NOMO-1 (cell line): ENCODE measurements around the gene MCCC1.
"Not testable (repeated sequence)": the region's sequence is repeated elsewhere in the genome, so short reads cannot be mapped to it uniquely, and the experiment has no call there.

ENCODE experiments used
- DNase-seq, 2 experiments: peaks; one replicate each; lab custom pipeline; 2025; ENCODE audit not compliant: unreplicated experiment in 2 of 2; lab: John Stamatoyannopoulos, UW

MCCC1 gene

DNA sequence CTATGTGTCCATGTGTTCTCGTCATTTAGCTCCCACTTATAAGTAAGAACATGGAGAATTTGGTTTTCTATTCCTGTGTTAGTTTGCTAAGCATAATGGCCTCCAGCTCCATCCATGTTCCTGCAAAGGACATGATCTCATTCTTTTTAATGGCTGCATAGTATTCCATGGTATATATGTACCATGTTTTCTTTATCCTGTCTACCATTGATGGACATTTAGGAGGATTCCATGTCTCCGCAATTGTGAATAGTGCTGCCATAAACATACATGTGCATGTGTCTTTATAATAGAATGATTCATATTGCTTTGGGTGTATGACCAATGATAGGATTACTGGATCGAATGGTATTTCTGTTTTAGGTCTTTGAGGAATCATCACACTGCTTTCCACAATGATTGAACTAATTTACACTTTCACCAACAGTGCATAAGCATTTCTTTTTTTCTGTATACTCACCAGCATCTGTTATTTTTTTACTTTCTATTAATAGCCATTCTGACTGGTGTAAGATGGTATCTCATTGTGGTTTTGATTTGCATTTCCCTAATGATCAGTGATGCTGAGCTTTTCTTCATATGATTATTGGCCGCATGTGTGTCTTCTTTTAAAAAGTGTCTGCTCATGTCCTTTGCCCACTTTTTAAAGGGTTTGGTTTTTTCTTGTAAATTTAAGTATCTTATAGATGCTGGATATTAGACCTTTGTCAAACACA is 105.7 kb downstream of the MCCC1 start:
- not testable (repeated sequence) for DNase-seq

DNA sequence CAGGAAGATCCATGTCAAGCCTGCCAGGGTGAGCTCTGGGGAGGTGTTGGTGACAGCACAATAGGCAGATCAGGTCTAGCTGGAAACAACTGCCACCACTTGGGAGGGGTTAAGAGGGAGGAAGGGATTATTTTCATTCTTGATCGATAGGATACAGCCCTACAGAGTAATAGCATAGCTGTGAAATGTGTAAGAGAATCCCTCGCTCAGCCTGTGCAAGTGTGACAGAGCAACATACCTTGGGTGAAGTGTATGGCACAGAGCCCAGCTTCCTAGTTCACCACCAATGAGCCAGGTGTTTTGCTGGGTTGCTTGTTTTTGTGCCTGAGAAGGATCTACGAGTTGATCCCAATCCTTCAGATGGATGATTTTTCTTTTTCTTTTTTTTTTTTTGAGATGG is 109.7 kb downstream of the MCCC1 start:
- DNase-seq, result no peak

DNA sequence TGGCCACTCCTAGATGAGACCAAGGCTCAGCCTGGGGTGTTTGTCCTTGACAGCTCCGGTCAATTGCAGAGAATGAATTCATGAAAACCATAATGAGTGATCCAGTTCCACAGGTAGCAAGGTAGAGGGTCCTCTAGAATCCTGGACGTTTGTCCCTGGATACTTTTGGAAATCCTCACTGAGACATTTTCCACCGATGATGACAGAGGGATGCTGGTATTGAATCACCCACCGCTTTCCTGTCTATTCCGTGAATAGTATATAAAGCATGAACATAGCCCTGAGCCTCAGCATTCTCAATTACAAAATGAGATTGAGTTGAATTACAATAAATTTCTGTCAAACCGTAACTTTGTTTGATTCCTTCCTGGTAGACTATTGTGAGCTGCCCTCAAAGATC is 113.3 kb downstream of the MCCC1 start:
- DNase-seq, result no peak

DNA sequence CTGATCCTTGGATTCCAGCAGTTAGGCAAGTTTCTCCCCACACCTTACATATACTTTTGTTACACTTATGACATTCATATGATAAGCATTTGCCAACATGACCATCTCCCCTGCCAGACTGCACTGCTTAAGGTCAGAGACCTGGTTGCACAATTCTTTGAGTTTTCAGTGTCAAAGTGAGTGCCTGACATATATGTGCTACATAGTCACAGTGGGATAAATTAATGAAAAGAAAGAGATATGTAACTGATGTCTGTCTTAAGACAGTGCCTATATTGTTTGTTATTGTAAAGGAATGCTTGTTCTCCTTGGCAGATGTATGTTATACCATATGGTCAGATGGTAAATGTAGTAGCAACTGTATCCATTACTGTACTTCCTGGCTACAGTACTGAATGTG is 115.4 kb downstream of the MCCC1 start:
- peak in 1 of 2 experiments; percentile 15 for DNase-seq

DNA sequence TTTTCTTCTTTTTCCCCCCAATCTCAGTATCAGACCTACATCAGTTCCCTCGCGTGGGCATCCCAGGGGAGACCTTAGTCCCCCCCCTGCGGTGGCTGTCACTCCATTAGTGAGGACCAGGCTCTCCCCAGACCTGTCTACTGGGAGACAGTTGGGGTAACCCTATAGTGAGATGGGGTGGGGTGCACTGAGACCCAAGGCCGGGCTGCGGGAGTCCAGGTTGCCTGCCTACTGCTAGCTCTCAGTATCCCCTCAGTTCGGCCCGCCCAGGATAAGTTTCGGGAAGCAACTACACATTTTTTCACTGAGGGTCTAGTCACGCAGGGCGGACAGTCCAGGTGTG is 118.3 kb downstream of the MCCC1 start:
- DNase-seq, result no peak

DNA sequence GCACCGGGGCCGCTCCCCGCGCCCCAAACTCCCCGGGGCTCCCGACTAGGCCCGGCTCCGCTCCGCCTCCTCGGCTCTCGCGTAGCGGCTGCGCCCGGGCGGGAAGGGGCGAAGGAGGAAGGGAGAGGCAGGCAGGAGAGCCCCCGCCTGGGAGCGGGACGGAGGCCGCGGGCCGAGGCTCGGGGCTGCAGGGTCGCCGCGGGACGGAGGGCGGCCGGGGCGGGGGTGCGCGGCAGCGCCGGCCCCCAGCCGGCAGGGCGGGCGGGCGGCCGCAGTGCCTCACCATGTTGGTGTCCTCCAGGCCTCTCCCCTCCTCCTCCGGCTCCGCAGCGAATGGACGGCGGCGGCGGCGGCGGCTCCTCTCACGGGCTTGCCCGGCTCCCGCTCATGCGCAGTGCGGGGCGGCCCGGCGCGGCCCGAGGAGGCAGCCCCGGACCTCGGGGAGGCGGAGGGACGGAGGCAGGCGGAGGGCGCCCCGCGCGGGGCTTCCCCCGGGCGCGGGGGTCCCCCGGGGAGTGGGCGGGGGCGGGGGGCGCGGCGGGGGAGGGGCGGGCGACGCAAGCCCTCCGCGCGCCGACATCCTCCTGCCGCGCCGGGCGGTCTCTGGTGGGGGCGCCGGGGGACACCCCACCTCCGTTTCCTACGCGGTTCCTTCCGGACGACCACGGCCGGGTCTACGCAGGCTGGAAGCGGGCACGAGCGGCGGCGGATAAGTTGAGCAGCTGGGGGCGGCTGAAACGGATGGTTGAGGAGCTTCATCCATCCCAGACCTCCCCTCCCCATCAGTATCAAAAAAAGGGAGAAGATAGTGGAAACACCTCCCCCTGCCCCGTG is 118.9 kb downstream of the MCCC1 start, which contains the start of gene DCUN1D1:
Gene DCUN1D1, minus strand, starts transcription at position 335 of the 834 bp plus-strand sequence. Its CDS starts 49 bp downstream, at position 286.
- DNase-seq, result peak; percentile 88 to 91

DNA sequence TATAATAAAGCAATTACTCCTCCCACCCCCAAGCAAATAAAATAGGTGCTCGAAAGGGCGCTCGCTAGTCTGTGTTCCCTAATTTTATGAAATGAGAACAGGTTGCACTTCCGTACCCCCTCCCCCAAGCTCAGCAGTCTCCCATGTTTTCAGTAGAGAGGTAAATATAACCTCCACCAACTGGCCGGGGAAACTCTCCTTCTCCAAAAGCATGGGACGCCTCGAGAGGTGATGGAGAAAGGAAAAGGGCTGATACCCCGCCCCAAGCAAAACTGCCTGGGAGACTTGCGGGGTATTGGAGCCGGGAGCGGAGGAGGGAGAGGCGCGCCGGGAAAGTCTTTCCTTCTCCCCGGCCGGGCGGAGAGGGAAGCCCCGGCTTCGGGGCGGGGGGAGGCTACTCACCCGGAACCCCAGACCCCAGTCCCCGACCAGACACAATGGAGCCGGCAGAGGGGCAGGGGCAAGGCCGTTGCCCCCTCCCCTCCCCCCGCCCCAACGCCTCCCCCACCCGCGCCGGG is 119.6 kb downstream of the MCCC1 start:
- peak; percentile 74 to 76 for DNase-seq

DNA sequence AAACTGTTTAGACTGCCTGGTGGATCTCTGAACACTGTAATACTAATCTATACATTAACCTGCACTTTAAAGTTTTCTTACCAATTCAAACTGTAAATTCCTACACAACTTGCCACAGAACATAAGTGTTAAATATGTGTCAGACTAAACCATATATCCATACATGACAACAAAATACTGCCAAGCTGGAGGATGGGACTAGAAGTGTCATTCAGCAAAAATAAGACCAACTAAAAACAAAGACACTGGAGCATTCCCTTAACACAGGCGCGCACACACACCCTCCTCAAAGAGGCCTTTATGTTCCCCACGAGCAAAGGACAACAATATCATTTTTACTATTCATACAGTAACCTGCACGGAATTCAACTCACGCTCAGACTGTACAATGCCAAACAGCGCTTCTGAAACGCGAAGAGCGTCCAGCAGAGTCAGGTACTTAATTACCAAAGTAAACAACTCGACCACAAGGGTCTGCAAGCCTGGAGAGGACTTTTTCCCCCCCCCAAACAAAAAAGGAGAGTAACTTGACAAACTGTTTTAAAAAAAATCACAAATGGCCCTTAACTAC is 120.1 kb downstream of the MCCC1 start:
- DNase-seq, result peak in 1 of 2 experiments; percentile 64

DNA sequence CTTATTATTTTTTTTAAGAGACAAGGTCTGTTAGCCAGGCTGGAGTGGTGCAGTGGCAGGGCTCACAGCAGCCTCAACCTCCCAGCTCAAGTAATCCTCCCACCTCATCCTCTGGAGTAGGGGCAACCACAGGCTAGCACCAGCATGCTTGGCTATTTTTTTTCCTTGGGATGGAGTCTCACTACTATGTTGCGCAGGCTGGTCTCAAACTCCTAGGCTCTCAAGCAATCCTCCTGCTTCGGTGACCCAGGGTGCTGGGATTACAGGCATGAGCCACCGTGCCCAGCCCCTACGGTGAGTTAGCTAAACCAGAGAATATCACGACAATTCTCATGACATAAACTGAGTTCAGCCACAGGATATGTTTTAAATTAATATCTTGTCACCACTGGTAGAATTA is 120.9 kb downstream of the MCCC1 start:
- DNase-seq, result no peak

DNA sequence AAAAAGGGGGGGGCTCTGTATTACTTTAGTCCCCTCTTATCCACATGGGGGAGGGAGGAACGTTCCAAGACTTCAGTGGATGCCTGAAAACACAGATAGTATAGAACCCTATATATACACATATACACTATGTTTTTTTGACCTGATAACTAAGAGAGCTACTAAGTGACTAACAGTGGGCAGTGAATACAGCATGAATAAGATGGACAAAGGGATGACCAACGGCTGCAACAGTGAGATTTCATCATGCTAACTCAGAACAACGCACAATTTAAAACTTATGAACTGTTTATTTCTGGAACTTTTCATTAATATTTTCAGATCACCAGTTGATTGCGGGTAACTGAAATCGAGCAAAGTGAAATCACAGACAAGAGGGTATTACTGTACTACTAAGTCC is 126.2 kb downstream of the MCCC1 start:
- DNase-seq, result no peak

DNA sequence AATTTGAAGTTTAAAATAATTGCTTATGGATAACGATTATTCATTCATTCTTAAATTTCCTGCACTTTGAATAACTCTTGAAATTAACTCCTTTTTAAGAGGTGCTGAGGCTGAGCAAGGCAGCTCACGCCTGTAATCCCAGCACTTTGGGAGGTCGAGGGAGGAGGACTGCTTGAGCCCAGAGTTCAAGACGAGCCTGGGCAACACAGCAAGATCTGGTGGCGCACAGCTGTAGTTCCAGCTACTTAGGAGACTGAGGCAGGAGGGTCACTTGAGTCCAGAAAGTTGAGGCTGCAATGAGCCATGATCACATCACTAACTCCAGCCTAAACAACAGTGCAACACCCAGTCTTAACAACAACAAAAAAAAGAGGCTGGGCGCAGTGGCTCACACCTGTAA is 126.9 kb downstream of the MCCC1 start:
- no peak for DNase-seq

DNA sequence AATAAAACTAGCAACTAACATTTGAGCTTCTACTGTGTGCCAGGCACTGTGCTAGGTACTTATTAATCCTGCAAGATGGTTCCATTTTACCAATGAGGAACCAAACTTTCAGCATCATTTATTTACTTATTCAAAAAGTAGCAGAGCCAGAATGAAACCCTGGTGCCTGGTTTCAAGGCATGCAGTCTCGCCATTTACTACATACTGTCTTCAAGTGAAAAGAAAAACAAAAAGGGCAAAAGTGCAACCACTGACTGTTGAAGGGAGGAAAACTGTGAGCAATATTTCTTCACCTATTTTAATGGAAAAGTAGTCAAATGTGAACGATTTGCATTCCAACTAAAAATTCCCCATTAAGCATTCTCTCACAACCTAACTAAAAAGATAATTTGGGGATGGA is 127.7 kb downstream of the MCCC1 start:
- no peak for DNase-seq

DNA sequence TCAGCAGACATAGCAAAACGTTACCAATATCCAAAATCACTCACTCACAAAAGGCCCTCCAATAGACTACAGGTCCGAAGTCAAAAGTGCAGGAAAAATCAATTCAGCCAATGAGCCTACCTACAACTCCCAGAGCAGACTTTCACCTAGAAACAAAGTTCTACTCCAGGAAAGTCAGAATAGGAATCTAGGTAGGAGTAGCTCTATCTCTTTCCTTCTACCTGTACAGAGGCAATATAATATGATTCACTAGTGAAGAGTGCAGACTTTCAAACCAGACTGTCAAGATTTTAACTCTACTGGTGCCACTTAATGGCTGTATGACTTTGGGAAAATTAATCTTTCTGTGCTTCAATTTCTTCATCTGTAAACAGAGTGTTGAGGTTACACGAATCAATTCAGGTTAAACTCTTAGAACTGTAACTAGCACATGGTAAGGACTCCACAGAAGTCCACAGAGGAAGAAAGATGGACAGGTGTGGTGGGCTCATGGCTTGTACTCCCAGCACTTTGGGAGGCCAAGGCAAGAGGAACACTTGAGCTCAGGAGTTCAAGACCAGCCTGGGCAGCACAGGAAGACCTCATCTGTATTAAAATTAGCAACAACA is 128.4 kb downstream of the MCCC1 start:
- DNase-seq, result no peak

DNA sequence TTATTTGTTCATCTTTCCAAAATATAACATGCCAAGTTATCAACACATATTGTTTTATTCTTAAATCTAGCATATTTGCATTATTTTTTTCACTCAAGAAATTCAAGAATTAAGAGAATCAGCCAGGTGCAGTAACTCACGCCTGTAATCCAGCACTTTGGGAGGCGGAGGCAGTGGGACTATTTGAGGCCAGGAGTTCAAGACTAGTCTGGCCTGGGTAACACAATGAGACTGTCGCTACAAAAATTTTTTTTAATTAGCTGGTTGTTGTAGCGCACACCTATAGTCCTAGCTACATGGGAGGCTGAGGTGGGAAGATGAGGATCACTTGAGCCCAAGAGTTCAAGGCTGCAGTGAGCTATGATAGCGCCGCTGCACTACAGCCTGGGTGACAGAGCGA is 129.4 kb downstream of the MCCC1 start:
- DNase-seq, result no peak

DNA sequence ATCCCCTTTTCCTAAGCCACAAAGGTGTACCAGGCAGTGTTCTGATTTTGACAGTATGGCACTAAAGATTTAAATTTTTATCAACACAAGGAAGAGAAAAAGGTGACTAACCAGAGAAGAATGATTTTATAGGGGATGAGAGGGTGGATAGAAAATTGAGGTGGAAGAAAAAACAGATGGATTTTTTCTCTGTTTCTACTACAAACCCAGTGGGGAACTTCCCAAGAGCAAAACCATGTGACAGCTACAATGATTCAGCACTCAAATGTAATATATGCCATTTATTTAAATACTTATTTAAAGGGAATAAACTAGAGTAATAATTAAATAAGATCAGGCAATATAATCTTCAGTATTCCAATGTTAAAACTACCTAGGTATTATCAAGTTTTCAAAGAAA is 130.0 kb downstream of the MCCC1 start:
- no peak for DNase-seq

DNA sequence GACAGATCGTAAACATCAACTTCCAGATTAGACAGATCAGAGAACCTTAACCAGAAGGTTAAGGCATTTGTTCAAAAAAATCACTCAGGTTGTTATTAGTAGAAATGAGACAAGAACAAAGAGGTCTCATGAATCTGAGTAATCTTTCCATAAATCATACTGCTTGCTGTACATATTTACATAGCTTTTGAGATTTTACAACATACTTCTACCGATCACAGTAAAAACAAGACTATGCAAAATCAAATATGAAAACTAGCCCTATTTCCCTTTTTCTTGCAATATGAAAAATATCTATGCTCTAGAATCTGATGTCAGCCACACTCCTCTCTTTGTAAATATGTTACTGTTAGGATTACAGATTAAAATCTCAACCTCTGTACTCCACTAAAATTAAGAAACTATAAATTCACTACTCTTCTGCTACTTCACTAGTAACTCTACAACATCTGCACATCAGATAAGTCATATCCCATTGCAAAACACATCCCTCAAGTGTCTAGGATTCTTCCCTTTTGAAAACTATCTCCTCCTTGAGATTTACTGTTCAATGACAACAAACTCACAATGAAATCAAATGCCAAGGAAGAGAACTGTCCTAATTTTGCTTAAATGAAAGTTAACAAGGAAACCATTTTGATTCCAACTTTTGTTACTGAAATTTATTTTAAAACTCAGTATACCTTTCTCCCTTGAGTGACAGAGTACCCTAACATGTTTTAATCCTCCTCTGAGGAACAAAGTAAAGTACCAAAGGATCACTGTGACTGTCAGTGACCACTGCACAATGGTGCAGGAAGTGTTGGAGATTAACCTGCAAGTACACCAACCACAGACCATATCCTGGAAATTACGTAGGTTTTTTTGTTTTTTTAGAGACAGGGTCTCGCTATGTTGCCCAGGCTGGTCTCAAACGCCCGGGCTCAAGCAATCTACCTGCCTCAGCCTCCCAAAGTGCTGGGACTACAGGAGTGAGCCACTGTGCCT is 131.8 kb downstream of the MCCC1 start:
- DNase-seq, result no peak

DNA sequence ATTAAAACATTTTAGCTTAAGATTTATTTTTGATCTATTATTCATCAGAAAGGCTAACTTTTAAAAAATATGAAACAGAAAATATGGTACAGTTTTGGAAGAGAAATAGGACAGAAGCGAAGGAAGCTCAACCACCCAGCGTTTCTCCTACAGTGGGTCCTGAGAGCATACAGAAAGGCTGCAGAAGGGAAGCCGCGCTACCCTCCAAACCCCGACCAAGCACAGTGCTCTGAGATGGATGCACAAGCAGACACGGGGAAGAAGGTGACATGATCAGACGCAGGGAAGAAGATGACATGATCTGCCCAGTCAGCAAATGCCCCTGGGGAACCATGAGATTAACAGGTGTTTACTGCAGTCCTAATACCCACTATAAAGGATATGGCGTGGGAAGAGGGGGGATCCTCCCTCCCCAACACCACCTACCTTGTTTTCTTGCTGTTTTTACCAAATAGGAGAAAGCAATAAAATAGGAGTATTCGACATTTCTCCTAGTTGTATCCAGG is 133.4 kb downstream of the MCCC1 start:
- no peak for DNase-seq
